ENCODE measurements around the gene CYP2E1. TPM values are rescaled to one million over a fixed set of nuclear protein-coding genes. Genes with fewer than 3 reads are reported as not detected.
"Not testable (repeated sequence)": the region's sequence is repeated elsewhere in the genome, so short reads cannot be mapped to it uniquely, and the experiment has no call there.

CYP2E1 gene
- total and polyA plus RNA-seq, 3 donors from 2014 or later, result 9.0 to 10.2 (median 9.6) TPM

DNA sequence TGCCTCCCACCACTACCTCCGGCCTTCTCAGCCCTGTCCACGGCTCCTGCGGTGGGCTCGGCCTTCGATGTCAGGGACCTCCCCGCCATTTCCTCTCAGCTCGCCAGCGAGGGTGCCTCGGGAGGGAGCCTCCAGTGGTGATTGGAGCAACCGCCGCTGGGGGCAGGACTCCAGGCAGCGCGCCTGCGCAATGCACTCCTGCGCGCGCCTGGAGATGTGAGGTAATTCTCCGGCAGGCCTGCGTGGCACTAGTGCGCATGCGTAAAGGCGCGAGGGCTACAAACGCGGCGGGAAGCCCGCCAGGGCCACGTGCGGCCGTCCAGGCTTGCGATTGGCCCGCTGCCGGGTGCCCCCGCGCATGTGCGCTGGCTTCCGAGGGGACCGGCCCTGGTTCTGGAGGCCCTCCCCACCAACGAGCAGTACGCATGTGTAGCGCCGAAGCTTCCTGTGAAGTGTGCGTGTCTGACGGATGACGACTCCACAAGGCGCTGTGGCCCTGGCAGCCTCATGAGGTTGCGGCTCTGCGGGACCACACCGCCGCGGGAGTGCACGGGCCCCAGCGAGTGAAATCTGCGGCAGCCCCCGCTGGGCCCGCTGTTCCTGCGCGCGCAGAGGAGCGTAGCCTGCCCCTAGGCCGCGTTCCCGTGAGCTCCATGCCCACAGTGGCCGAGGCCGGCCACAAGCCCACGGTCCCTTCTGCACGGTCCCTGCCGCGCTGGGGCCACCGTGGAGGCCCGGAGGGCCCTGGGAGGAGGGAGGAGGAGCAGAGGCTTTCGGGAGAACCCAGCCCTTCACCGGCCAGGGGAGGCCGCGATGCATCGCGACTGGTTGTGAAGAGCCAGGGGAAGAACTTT lies 38.5 kb downstream of the CYP2E1 start, which contains the start of gene SYCE1:
SYCE1 (minus strand) TSS at position 143 of the 854 bp plus-strand sequence; CDS start at position 89, 54 bp downstream.
- 26 to 52% methylated on average over 45 to 77 of the region's 77 CpGs for WGBS, 2 donors
- H3K27ac ChIP-seq, result peak within 1 kb of the TSS in 1 of 2 donors; percentile 83
- intact Hi-C loops (cut with DNase I; ENCODE audit: low total_unique reads), result no loop called here
- H3K36me3 ChIP-seq (ENCODE audit: low read depth, missing control alignments), result no peaks in the 10 kb centered on the region
- no peaks in the 10 kb centered on the region for H3K9me3 ChIP-seq
- H3K4me3 ChIP-seq, result peak within 1 kb of the TSS; percentile 56 to 61
- H3K27me3 ChIP-seq, result no peaks in the 10 kb centered on the region
- H3K4me1 ChIP-seq, result no peaks in the 10 kb centered on the region
- peak; percentile 86 for DNase-seq
- no peak for TF ChIP-seq POLR2A (IDR thresholded peaks at IDR 0.05)
- TF ChIP-seq, protein P1, sequence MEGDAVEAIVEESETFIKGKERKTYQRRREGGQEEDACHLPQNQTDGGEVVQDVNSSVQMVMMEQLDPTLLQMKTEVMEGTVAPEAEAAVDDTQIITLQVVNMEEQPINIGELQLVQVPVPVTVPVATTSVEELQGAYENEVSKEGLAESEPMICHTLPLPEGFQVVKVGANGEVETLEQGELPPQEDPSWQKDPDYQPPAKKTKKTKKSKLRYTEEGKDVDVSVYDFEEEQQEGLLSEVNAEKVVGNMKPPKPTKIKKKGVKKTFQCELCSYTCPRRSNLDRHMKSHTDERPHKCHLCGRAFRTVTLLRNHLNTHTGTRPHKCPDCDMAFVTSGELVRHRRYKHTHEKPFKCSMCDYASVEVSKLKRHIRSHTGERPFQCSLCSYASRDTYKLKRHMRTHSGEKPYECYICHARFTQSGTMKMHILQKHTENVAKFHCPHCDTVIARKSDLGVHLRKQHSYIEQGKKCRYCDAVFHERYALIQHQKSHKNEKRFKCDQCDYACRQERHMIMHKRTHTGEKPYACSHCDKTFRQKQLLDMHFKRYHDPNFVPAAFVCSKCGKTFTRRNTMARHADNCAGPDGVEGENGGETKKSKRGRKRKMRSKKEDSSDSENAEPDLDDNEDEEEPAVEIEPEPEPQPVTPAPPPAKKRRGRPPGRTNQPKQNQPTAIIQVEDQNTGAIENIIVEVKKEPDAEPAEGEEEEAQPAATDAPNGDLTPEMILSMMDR (IDR thresholded peaks at IDR 0.05), result peak in 1 of 3 experiments; percentile 55

GRCh38 chr10:133567119-133567518 lies 40.0 kb downstream of the CYP2E1 start:
- DNase-seq, result no peak
- TF ChIP-seq POLR2A (IDR thresholded peaks at IDR 0.05), result no peak
- TF ChIP-seq, protein P1 (IDR thresholded peaks at IDR 0.05), result no peak
- Histone ChIP-seq H3K4me1 (no peaks in the 10 kb centered on the region), H3K9me3 (no peaks in the 10 kb centered on the region), H3K27me3 (no peaks in the 10 kb centered on the region), H3K27ac (no peak overlapping the region), H3K36me3 (ENCODE audit: low read depth, missing control alignments) (no peaks in the 10 kb centered on the region), H3K4me3 (no peak overlapping the region)
- 81 to 83% methylated on average over 5 of the region's 5 CpGs for WGBS, 2 donors
- intact Hi-C loops (cut with DNase I; ENCODE audit: low total_unique reads), result no loop called here

GRCh38 chr10:133567609-133568286 lies 40.6 kb downstream of the CYP2E1 start:
- Histone ChIP-seq H3K9me3 (no peaks in the 10 kb centered on the region), H3K4me3 (no peak overlapping the region), H3K4me1 (no peaks in the 10 kb centered on the region), H3K27me3 (no peaks in the 10 kb centered on the region), H3K36me3 (ENCODE audit: low read depth, missing control alignments) (no peaks in the 10 kb centered on the region), H3K27ac (no peak overlapping the region)
- intact Hi-C loops (cut with DNase I; ENCODE audit: low total_unique reads), result no loop called here
- 64 to 74% methylated on average over 6 to 29 of the region's 29 CpGs for WGBS, 2 donors
- DNase-seq, result no peak
- TF ChIP-seq POLR2A (IDR thresholded peaks at IDR 0.05), result no peak
- TF ChIP-seq, protein P1 (IDR thresholded peaks at IDR 0.05), result no peak

- Histone ChIP-seq H3K27me3 (no peaks in the 10 kb centered on the region), H3K36me3 (ENCODE audit: low read depth, missing control alignments) (no peaks in the 10 kb centered on the region), H3K4me3 (no peak overlapping the region), H3K9me3 (no peaks in the 10 kb centered on the region), H3K27ac (no peak overlapping the region), H3K4me1 (no peaks in the 10 kb centered on the region)
- WGBS, 2 donors, result 86% methylated on average over 19 of the region's 22 CpGs; no CpG with 5 or more reads in 1 of the 2 donors
- TF ChIP-seq, protein P1 (IDR thresholded peaks at IDR 0.05), result no peak
- intact Hi-C loops (cut with DNase I; ENCODE audit: low total_unique reads), result no loop called here
- DNase-seq, result no peak
Observed at GRCh38 chr10:133568287-133568614, 41.1 kb downstream of the CYP2E1 start.

- H3K4me3 ChIP-seq; intact Hi-C loops (cut with DNase I; ENCODE audit: low total_unique reads); H3K27me3 ChIP-seq; H3K27ac ChIP-seq; DNase-seq; H3K9me3 ChIP-seq; H3K4me1 ChIP-seq; H3K36me3 ChIP-seq (ENCODE audit: low read depth, missing control alignments): not testable (repeated sequence)
- WGBS, 2 donors, result no CpG with 5 or more reads among the region's 80 CpGs
Observed at GRCh38 chr10:133568831-133569527, 41.8 kb downstream of the CYP2E1 start.

- not testable (repeated sequence) for H3K27ac ChIP-seq; DNase-seq; H3K27me3 ChIP-seq; H3K4me3 ChIP-seq; H3K4me1 ChIP-seq; H3K9me3 ChIP-seq; H3K36me3 ChIP-seq (ENCODE audit: low read depth, missing control alignments)
- WGBS, 2 donors, result no CpG with 5 or more reads among the region's 21 CpGs
- intact Hi-C loops (cut with DNase I; ENCODE audit: low total_unique reads), result loop anchor here (10.0 kb wide), 1 partner anchor 145 kb away; the partner anchor contains the start of gene SPRN
Observed at GRCh38 chr10:133569801-133570200, 42.6 kb downstream of the CYP2E1 start.

- H3K4me3 ChIP-seq; H3K4me1 ChIP-seq; H3K36me3 ChIP-seq (ENCODE audit: low read depth, missing control alignments); H3K9me3 ChIP-seq; H3K27ac ChIP-seq; H3K27me3 ChIP-seq; DNase-seq: not testable (repeated sequence)
- WGBS, 2 donors, result 90 to 94% methylated on average over 8 to 11 of the region's 11 CpGs
- intact Hi-C loops (cut with DNase I; ENCODE audit: low total_unique reads), result loop anchor here (10.0 kb wide), 1 partner anchor 147 kb away; the partner anchor contains the start of gene SPRN
Observed at GRCh38 chr10:133572055-133572454, 44.9 kb downstream of the CYP2E1 start.
